Measurements from ENCODE around the gene NAGLU. TPM values are rescaled to one million over a fixed set of nuclear protein-coding genes. Genes with fewer than 3 reads are reported as not detected.
"Not testable (repeated sequence)": the region's sequence is repeated elsewhere in the genome, so short reads cannot be mapped to it uniquely, and the experiment has no call there.

Gene NAGLU
- total RNA-seq, 2 experiments from 2014 or later = 19.3 to 20.5 TPM

- ChIA-PET CTCF (interaction anchor here (0.9 to 3.9 kb wide), 13 partner anchors 9 to 347 kb away, joined by 3 to 23 read pairs (median 4); partner anchors contain the start of gene PSMC3IP), POLR2A (interaction anchor here (0.6 to 2.0 kb wide), 7 partner anchors 9 to 270 kb away, joined by 3 to 8 read pairs (median 3); no protein-coding TSS in a partner anchor)
- peak overlapping the region; percentile 87 for H3K27ac Mint-ChIP-seq
- peak overlapping the region; percentile 87 for H3K4me3 Mint-ChIP-seq
- DNase-seq (peak; percentile 84), ATAC-seq (peak; percentile 71)
- H3K9me3 Mint-ChIP-seq (ENCODE audit: insufficient read depth) = no peaks in the 10 kb centered on the region
- H3K36me3 Mint-ChIP-seq (ENCODE audit: low read depth) = peaks cover 17% of the 10 kb centered on the region
- peaks cover 59% of the 10 kb centered on the region for H3K4me1 Mint-ChIP-seq (ENCODE audit: low read depth)
- H3K27me3 Mint-ChIP-seq (ENCODE audit: low read depth) = peaks cover 7% of the 10 kb centered on the region
Measured at GRCh38 chr17:42536372-42537155, 523 bp downstream of the NAGLU start.

DNA sequence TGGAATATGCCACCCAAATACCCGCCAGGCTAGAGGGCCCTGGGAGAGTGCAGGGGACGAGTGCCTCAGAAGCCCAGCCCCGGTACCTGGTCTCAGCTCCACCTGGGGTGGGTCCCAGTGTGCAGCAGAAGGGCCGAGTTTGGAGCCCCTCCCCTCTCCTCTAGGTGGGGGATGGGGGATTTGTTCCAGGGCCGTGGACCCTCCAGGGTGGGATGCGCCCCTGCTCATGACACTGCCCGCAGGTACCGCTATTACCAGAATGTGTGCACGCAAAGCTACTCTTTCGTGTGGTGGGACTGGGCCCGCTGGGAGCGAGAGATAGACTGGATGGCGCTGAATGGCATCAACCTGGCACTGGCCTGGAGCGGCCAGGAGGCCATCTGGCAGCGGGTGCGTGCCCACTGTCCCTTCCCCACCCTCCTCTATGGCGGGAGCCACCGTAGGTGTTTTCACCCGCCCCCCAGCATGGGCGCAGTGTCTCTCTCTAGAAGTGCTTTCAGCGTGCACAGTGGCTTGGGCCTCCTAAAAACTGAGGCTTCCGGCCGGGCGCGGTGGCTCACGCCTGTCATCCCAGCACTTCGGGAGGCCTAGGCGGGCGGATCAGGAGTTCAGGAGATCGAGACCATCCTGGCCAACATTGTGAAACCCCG is 1.2 kb downstream of the NAGLU start:
- no peak for DNase-seq
- H3K27me3 Mint-ChIP-seq (ENCODE audit: low read depth) = peaks cover 7% of the 10 kb centered on the region
- H3K4me1 Mint-ChIP-seq (ENCODE audit: low read depth) = peaks cover 58% of the 10 kb centered on the region
- ChIA-PET CTCF (interaction anchor here (0.9 to 3.9 kb wide), 5 partner anchors 11 to 215 kb away, joined by 3 to 23 read pairs (median 4); partner anchors contain the start of gene PSMC3IP), POLR2A (interaction anchor here (1.3 to 2.0 kb wide), 2 partner anchors 17 to 30 kb away, joined by 3 to 8 read pairs; no protein-coding TSS in a partner anchor)
- no peaks in the 10 kb centered on the region for H3K9me3 Mint-ChIP-seq (ENCODE audit: insufficient read depth)
- peak overlapping the region; percentile 87 for H3K4me3 Mint-ChIP-seq
- peaks cover 18% of the 10 kb centered on the region for H3K36me3 Mint-ChIP-seq (ENCODE audit: low read depth)
- H3K27ac Mint-ChIP-seq = peak overlapping the region; percentile 87
- ATAC-seq = no peak

DNA sequence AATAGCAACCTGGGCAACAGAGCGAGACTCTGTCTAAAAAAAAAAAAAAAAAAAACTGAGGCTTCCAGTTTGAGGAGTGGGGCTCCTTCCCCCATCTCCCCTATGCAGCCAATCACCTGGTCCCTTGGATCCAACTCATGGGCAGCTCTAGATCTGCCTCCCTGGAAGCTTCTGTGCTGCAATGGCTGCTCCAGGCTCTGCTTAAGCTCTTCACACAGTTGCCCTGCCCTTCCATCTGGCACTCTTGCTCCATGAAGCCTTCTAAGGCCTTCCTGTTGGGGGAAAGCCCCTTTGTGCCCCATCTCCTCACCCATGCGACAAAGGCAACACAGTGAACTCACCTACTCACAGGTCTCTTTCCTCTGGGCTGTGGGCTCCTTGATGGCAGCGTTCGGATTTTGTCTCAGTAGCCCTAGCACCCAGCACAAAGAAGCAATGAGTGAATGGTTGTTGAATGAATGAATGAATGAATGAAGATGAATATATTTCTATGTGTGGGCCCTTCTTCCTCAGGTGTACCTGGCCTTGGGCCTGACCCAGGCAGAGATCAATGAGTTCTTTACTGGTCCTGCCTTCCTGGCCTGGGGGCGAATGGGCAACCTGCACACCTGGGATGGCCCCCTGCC is 1.9 kb downstream of the NAGLU start:
- Mint-ChIP-seq H3K4me1 (ENCODE audit: low read depth) (peaks cover 58% of the 10 kb centered on the region), H3K9me3 (ENCODE audit: insufficient read depth) (no peaks in the 10 kb centered on the region), H3K4me3 (peak overlapping the region; percentile 37), H3K27ac (peak overlapping the region; percentile 66), H3K36me3 (ENCODE audit: low read depth) (peaks cover 21% of the 10 kb centered on the region), H3K27me3 (ENCODE audit: low read depth) (peaks cover 7% of the 10 kb centered on the region)
- ChIA-PET POLR2A (no interaction called here), CTCF (interaction anchor here (0.8 to 3.9 kb wide), 4 partner anchors 8 to 132 kb away, joined by 3 to 15 read pairs (median 4); no protein-coding TSS in a partner anchor)
- ATAC-seq = no peak
- no peak for DNase-seq

DNA sequence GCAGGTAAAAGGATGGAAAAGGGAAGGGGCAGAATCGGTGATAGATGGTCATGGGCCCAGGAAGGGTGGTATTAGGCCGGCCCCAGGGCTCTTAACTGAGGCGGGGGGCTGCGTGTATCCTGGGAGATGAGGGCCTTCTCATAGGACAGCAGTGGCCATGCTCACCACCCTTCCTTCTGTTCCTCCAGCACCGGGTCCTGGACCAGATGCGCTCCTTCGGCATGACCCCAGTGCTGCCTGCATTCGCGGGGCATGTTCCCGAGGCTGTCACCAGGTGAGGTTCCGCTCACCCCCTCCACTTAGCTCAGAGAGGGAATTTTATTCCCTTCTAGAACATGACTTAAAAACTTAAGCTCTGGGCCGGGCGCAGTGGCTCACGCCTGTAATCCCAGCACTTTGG is 2.4 kb downstream of the NAGLU start:
- ChIA-PET POLR2A (no interaction called here), CTCF (interaction anchor here (0.8 to 3.9 kb wide), 4 partner anchors 8 to 132 kb away, joined by 3 to 15 read pairs (median 4); no protein-coding TSS in a partner anchor)
- Mint-ChIP-seq H3K36me3 (ENCODE audit: low read depth) (peaks cover 23% of the 10 kb centered on the region), H3K27me3 (ENCODE audit: low read depth) (peaks cover 4% of the 10 kb centered on the region), H3K4me3 (no peak overlapping the region), H3K4me1 (ENCODE audit: low read depth) (peaks cover 56% of the 10 kb centered on the region), H3K9me3 (ENCODE audit: insufficient read depth) (no peaks in the 10 kb centered on the region), H3K27ac (no peak overlapping the region)
- no peak for ATAC-seq
- no peak for DNase-seq

DNA sequence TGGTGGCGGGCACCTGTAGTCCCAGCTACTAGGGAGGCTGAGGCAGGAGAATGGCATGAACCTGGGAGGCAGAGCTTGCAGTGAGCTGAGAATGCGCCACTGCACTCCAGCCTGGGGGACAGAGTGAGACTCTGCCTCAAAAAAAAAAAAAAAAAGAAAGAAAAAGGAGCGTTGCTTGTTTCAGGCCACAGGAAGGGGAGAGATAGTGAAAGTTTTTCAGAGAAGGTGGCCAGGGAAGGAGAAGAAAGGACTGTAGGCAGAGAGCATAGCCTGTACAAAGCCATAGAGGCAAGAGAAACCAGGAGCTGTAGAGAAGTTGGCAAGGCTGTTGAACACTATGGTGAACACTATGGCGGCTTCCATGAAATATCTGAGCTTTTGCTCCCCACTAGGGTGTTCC is 4.5 kb downstream of the NAGLU start:
- Mint-ChIP-seq H3K36me3 (ENCODE audit: low read depth) (peaks cover 23% of the 10 kb centered on the region), H3K4me1 (ENCODE audit: low read depth) (peaks cover 52% of the 10 kb centered on the region), H3K27ac (peak overlapping the region; percentile 77), H3K4me3 (peak overlapping the region; percentile 39)
- H3K9me3 Mint-ChIP-seq (ENCODE audit: insufficient read depth); DNase-seq; H3K27me3 Mint-ChIP-seq (ENCODE audit: low read depth): not testable (repeated sequence)
- ChIA-PET POLR2A (interaction anchor here (1.5 kb wide), 1 partner anchor 14 kb away, joined by 8 read pairs; no protein-coding TSS in a partner anchor), CTCF (interaction anchor here (1.0 to 2.7 kb wide), 6 partner anchors 9 to 134 kb away, joined by 3 to 15 read pairs (median 4); no protein-coding TSS in a partner anchor)
- peak; percentile 7 for ATAC-seq

DNA sequence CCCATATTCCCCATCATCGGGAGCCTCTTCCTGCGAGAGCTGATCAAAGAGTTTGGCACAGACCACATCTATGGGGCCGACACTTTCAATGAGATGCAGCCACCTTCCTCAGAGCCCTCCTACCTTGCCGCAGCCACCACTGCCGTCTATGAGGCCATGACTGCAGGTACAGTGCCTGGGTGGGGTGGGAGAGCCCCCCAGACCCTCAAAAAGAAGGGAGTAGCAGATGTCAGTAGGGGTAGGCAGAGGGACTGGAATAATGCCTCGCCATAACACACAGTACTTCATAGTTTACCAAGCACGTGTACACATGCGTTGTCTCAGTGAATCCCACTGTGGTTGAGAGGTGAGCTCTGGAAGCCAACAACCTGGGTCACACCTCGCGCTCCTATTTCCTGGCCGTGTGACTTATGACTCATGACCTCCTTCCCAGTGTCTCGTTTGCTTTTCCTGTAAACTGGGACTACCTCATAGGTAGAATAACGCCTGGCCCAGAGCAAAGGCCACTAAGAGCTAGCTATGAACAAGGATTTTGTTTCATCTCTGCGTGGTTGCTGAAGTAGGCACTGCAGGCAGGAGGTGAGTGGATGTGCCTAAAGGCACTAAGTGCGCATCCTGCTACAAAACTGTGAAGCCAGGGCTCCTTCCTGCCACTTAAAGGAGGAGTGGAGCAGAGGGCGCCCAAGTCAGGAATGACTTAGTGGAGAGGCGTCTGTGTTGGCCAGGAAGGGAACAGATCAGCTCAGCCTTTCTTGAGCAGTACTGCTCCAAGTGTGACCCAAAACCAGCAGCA is 5.2 kb downstream of the NAGLU start:
- Mint-ChIP-seq H3K9me3 (ENCODE audit: insufficient read depth) (no peaks in the 10 kb centered on the region), H3K27ac (peak overlapping the region; percentile 77), H3K36me3 (ENCODE audit: low read depth) (peaks cover 23% of the 10 kb centered on the region), H3K4me3 (peak overlapping the region; percentile 39), H3K4me1 (ENCODE audit: low read depth) (peaks cover 48% of the 10 kb centered on the region), H3K27me3 (ENCODE audit: low read depth) (no peaks in the 10 kb centered on the region)
- DNase-seq (peak; percentile 63), ATAC-seq (peak; percentile 46)
- ChIA-PET POLR2A (interaction anchor here (1.2 to 1.5 kb wide), 4 partner anchors 10 to 30 kb away, joined by 3 to 8 read pairs (median 6); no protein-coding TSS in a partner anchor), CTCF (interaction anchor here (1.0 to 2.7 kb wide), 6 partner anchors 10 to 135 kb away, joined by 3 to 15 read pairs (median 4); no protein-coding TSS in a partner anchor)

DNA sequence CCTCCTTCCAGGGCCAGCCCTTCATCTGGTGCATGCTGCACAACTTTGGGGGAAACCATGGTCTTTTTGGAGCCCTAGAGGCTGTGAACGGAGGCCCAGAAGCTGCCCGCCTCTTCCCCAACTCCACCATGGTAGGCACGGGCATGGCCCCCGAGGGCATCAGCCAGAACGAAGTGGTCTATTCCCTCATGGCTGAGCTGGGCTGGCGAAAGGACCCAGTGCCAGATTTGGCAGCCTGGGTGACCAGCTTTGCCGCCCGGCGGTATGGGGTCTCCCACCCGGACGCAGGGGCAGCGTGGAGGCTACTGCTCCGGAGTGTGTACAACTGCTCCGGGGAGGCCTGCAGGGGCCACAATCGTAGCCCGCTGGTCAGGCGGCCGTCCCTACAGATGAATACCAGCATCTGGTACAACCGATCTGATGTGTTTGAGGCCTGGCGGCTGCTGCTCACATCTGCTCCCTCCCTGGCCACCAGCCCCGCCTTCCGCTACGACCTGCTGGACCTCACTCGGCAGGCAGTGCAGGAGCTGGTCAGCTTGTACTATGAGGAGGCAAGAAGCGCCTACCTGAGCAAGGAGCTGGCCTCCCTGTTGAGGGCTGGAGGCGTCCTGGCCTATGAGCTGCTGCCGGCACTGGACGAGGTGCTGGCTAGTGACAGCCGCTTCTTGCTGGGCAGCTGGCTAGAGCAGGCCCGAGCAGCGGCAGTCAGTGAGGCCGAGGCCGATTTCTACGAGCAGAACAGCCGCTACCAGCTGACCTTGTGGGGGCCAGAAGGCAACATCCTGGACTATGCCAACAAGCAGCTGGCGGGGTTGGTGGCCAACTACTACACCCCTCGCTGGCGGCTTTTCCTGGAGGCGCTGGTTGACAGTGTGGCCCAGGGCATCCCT is 7.4 kb downstream of the NAGLU start:
- ATAC-seq (no peak), DNase-seq (no peak)
- ChIA-PET CTCF (no interaction called here), POLR2A (interaction anchor here (0.8 to 1.0 kb wide), 2 partner anchors 16 to 24 kb away, joined by 4 read pairs; no protein-coding TSS in a partner anchor)
- Mint-ChIP-seq H3K4me1 (ENCODE audit: low read depth) (peaks cover 34% of the 10 kb centered on the region), H3K9me3 (ENCODE audit: insufficient read depth) (no peaks in the 10 kb centered on the region), H3K27me3 (ENCODE audit: low read depth) (no peaks in the 10 kb centered on the region), H3K27ac (no peak overlapping the region), H3K4me3 (no peak overlapping the region), H3K36me3 (ENCODE audit: low read depth) (peaks cover 21% of the 10 kb centered on the region)

GRCh38 chr17:42544874-42545283 is 8.8 kb downstream of the NAGLU start:
- H3K27ac Mint-ChIP-seq = no peak overlapping the region
- ChIA-PET POLR2A (no interaction called here), CTCF (interaction anchor here (0.7 kb wide), 1 partner anchor 9 kb away, joined by 3 read pairs; the partner anchor contains the start of gene NAGLU)
- DNase-seq (no peak), ATAC-seq (no peak)
- H3K4me3 Mint-ChIP-seq = no peak overlapping the region
- peaks cover 34% of the 10 kb centered on the region for H3K4me1 Mint-ChIP-seq (ENCODE audit: low read depth)
- no peaks in the 10 kb centered on the region for H3K9me3 Mint-ChIP-seq (ENCODE audit: insufficient read depth)
- peaks cover 13% of the 10 kb centered on the region for H3K36me3 Mint-ChIP-seq (ENCODE audit: low read depth)
- no peaks in the 10 kb centered on the region for H3K27me3 Mint-ChIP-seq (ENCODE audit: low read depth)

DNA sequence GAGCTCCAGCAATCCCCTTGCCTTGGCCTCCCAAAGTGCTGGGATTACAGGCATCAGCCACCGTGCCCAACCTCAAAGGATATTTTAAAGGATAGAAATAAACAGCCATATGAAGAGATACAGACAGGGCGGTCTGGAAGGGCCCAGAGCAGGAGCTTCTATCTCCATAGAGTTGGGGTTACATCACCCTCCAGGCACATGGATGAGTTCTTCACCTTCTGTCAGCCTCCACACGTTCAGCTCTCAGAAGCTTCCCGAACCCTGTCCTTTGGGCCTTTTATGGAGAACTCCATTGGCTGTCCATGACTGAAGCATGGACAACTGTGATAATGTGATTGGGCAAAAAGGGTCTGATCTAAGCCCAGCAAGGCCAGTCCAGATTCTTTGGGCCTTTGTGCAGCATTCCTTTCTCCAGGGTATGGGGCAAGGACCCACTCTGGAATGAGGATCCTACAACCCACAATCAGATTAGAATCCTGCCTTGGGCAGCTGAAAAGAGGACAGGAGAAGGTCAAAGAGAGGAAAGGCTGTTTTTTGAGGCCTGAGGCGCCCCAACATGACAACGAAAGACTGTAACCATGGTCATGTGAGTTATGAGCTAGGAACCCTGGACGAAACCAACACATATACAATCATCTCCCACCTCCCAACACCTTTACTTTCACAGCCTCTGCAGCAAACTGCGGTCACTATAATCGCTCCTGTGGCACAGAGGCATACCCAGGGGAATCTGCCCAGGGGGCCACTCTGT is 9.9 kb downstream of the NAGLU start:
- H3K27me3 Mint-ChIP-seq (ENCODE audit: low read depth) = not testable (repeated sequence)
- POLR2A ChIA-PET = interaction anchor here (1.4 kb wide), 1 partner anchor 10 kb away, joined by 4 read pairs; the partner anchor contains the start of gene NAGLU

More for the DNA sequence above, 9.9 kb downstream of the NAGLU start:
- CTCF ChIA-PET; ATAC-seq; DNase-seq; H3K9me3 Mint-ChIP-seq (ENCODE audit: insufficient read depth); H3K4me3 Mint-ChIP-seq; H3K36me3 Mint-ChIP-seq (ENCODE audit: low read depth); H3K27ac Mint-ChIP-seq: not testable (repeated sequence)
- H3K4me1 Mint-ChIP-seq (ENCODE audit: low read depth) = peaks cover 27% of the 10 kb centered on the region

All from activated CD8-positive, alpha-beta T cell treated with anti-CD3 and anti-CD28 coated beads, Interleukin-2, amount 10 ng/mL, durations not matched to agents 7 days and 5 days (primary cell).